ENCODE data around the gene FBRSL1.
A peak's percentile ranks its signal among the peaks of the same experiment; 100 is the strongest.

The FBRSL1 gene

DNA sequence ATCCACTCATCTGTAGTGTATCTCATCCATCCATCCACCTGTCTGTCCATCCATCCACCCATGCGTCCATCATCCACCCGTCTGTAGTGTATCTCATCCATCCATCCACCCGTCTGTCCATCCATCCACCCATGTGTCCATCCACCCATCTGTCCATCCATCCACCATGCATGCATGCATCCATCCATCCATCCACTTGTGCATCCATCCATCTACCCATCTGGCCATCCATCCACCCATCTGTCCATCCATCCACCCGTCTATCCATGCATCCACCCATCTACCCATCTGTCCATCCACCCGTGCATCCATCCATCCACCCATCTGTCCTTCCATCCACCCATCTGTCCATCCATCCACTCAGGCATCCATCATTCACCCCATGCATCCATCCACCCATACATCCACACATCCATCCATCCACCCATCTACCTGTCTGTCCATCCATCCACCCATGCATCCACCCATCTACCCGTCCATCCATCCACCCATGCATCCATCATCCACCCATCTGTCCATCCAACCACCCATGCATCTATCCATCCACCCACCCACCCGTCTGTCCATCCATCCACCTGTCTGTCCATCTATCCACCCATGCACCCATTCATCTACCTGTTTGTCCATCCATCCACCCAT is 28.5 kb downstream of the FBRSL1 start:
- DNase-seq (ENCODE audit: extremely low spot score, insufficient read length, low read depth) (no peak), FAIRE-seq (no peak)

DNA sequence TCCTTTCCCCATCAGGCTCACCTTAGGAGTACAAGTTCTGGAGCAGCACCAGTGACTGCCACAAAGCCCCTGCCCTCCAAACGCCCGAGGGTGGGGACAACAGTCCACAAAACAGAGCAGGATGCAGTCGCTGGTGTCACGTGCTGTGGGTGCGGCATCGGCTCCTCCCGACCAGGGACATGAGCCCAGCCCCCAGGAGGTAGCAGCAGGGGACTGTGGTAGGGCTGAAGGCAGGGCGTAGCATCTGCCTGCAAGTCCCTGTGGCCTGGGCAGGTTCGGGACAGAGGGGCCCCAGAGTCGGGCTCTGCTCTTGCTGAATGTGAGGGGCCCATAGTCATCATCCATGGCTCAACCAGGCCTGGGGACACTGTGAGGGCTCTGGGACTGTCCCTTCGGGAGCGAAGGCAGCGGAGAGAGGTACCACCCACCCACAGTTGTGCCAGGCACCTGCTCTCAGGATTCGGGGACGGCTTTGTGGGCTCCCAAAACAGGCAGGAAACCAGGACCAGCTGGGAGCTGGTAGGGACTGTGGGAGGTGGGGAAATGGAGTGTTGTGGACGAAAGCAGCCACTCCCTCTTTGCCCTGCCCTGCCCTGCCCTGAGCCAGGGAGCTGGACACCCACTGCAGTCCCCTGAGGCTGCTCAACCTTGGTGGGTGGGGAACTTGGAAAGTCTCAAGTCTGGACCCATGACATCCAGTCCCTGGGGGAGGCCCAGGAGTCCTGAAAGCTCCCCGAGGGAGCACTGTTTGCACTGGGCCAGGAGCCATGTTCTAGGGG is 30.7 kb downstream of the FBRSL1 start:
- FAIRE-seq (no peak), DNase-seq (ENCODE audit: extremely low spot score, insufficient read length, low read depth) (no peak)

DNA sequence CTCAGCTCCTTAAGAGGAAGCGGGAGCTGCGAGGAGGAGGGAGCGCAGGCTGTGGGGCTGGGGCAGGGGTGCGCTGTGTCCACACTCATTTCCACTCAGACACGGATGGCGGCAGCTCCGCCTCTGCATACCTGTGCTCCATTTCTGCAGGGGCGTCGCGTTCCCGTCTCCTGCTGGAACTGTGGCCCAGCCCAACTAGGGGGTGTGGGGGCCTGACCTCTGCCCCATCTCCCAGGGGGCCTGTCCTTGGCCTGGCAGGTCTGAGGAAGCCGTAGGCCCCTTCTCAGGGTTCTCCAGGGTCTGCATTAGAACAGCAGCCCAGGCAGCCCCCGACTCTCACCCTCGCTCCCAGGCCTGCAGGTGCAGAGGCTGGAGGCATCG is 31.2 kb downstream of the FBRSL1 start:
- FAIRE-seq (no peak), DNase-seq (ENCODE audit: extremely low spot score, insufficient read length, low read depth) (no peak)

DNA sequence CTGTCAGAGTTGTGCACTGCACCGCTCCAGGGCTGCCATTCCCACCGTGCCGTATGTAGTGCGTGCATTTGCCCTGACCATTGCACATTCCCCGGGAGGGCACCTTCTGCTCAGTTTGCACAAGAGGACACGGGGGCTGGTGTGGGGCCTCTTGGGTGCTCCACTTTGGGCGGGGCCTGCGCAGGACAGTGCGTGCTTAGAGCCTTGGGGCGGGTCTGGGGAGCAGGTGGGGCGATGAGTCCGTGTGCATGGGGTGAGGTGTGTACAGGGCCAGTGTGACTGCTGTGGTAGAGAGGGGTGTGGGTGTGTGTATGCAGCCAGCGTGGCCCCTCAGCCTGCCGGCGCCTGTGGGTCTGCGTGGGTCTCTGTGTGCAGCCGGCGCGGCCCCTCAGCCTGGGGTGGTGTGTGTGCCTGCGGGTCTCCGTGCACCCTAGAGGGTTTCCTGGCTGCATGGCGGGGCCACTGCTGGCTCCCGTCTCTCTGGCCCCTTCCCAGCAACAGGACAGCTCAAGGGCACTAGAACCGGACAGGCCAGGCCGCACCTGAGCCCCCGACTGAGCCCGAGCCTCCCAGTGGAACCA is 31.9 kb downstream of the FBRSL1 start:
- no peak for FAIRE-seq

DNA sequence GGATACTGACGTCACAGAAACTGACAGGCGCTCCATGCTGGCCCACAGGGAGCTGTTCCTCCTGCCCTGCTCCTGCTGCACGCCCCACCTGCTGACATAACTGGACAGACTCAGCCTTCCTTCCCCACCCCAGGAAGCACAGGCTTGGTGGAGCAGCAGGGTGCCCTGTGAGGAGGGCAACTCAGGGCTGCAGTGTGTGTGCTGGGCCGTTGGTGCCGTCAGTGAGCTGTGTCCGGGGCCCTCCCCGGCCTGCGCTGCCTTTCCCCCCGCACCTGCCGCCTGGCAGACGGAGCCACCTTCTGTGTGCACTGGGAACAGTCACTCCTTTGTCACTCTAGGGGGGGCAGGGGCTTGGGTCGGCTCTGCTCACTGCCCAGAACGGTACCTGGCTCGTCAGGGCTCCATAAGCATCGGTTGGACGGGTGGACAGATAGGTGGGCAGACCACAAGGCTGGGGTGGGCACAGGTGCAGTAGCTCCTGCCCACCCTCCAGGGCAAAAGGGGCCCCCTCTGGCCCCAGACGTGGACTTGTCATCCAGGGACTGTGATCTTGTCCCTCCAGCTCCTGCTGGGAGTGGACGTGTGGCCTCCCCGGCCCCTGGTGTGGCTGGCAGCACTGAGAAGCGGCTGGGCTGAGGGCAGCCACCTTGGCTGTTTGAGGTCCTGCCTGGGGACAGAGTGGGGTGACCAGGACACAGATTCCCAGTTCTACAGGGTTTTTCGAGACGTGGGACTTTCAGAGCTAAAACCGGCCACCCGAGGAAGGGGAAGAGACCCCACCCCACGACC is 32.8 kb downstream of the FBRSL1 start:
- no peak for DNase-seq (ENCODE audit: extremely low spot score, insufficient read length, low read depth)
- FAIRE-seq: no peak

More for the DNA sequence above, 31.9 kb downstream of the FBRSL1 start:
- no peak for DNase-seq (ENCODE audit: extremely low spot score, insufficient read length, low read depth)

DNA sequence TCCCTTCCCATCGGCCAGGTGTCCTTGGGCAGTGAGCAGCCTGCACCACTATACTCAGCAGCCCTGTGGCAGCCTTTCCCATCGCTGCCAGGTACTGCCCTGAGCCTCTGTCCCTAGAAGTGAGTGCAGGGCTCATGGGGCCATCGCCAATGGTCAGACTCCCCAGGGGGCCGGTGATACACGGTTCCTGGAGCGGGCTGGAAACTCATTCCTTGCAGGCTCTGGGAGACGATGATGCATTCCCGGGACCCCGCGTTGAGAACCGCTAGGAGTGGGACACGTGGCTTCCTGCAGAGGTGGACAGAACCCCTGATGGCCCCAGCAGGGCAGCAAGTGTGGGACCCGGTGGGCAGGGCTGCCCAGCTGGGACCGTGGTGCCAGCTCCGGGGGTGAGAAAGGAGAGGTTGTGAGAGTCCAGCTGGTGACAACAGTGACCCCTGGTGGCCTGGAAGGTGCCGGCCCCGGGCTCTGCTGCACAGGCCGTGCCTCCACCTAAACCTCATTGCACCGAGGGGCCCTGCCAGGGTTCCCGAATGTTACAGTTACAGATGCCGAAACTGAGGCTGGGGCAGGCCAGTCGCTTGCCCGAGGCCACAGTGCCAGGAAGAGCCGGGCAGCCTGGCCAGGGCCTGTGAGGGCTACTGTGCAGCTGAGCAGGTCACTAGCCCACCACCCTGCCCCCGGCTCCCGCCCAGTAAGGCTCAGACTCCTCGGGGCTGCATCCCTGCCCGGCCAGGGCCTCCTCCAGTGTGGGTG is 33.8 kb downstream of the FBRSL1 start:
- peak; percentile 78 for FAIRE-seq
- DNase-seq (ENCODE audit: extremely low spot score, insufficient read length, low read depth): peak; percentile 76

DNA sequence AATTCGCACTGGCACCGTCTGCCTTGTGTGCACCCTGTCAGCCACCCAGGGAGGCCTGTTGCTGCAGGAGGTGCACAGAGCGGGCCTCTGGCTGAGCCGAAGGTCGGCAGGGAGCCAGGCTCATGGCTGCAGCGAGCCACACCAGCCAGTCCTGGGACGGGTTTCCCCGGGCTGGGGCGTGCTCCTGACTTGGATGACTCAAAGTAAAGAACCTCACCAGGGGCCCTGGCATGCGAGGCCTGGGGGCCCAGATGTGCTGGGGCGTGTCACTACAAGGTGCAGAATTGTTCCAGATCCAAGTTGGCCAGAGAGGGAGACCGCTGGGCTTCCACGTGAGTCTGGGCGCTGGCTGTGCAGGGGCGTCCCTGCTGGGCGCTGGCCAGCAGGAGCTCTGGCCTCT is 34.5 kb downstream of the FBRSL1 start:
- DNase-seq (ENCODE audit: extremely low spot score, insufficient read length, low read depth): no peak

DNA sequence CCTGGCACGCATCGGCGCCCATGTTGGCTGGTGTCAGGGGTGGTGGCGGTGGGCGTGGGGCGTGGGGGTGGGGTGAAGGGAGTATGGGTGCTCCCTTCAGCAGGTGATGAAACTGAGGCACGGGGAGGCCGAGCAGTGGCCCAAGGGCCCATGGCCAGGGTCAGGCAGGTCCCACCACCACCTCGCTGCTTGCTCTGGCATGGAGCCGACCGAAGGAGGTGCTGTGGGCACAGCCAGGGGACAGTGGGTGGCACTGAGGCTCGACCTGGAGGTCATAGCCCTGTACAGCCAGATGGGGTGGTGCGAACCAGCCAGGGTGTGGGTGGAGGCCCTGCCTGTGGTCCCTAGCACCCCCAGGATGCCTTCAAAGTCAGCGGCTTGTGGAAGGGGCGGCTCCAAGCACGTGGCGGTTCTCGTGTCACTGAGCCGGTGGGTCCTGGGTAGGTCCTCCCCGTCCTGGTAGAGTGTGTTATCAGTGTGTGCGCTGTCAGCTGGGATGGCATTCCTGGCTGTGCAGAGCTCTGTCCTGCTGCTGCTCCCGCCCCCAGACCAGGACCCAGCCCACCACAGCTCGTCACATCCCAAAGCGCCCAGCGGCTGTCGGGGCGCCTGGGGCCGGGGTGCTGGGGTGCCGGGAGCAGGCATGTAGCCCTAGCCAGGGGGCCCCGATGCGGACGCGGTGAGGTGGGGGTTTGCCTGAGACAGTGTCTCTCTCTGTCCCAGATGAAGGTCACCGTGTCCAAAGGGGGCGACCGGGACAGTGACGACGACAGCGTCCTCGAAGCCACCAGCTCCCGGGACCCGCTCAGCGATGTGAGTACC is 35.3 kb downstream of the FBRSL1 start:
- DNase-seq (ENCODE audit: extremely low spot score, insufficient read length, low read depth) (no peak), FAIRE-seq (no peak)

More for the DNA sequence above, 34.5 kb downstream of the FBRSL1 start:
- no peak for FAIRE-seq

DNA sequence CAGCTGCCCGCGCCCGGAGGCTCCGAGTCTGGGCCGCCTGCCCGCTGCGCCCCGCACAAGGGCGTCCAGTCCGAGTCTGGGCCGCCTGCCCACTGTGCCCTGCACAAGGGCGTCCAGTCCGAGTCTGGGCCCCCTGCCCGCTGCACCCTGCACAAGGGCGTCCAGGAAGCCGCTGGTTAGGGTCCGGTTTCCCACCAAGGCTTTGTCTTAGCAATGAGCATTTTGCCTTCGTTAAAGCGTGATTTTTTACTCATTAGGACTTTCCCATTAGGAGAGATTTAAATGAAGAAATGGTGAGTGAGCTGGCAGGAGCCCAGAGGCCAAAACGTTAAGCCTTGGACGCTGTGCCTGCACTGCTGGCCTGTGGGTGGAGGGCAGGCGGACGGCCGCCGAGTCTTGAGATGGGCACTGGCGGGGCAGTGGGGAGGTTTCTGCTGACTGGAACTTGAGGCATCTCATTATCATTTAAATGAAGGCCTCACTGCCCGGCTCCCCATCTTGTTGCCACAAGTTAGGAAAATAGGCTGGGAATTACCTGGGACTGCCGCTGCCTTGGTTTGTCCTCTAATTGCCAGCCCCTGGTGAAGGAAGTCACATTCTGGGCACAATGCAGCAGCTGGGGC is 36.0 kb downstream of the FBRSL1 start:
- no peak for DNase-seq (ENCODE audit: extremely low spot score, insufficient read length, low read depth)
- no peak for FAIRE-seq

DNA sequence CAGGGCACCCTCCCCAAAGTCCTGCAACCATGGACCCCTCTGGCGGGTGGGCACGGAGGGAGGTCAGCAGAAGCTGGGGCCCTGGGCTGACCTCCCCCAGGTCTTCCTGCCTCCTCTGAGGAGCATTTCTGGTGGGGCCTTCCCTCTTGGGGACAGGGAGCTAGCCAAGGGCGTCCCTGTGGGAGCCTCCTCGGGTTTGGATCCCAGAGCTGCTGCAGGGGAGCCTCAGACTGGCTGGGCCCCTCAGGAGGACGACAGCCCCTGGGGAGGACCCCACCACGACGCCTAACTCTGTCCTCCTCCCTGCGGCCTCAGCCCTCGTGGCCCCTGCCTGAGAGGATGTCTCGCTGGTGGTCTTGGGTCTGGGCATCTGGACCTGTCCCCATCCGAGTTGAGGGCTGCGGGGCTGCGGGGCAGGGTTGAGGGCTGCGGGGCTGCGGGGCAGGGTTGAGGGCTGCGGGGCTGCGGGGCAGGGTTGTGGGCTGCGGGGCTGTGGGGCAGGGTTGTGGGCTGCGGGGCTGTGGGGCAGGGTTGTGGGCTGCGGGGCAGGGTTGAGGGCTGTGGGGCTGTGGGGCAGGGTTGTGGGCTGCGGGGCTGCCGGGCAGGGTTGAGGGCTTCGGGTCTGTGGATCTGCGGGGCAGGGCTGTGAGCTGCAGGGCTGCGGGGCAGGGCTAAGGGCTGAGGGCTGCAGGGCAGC is 37.4 kb downstream of the FBRSL1 start:
- FAIRE-seq (no peak), DNase-seq (ENCODE audit: extremely low spot score, insufficient read length, low read depth) (no peak)

DNA sequence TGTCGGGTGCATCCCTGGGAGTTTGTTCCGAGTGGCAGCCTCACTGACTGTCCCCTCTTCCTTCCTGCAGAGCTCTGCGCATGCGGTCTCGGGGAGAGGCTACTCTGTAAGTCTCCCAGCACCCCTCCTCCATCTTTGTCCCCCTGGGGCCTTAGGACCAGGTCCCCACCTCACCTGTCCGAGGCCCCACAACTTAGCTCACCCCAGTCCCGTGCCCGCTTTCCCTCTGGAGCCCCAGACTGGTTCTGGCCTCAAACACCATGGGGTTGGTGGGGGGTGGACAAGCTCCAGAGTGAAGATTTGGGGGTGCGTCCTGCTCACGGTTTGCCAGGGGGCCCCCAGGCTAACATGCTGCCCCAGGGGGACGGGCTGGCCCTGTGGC is 37.9 kb downstream of the FBRSL1 start:
- no peak for DNase-seq (ENCODE audit: extremely low spot score, insufficient read length, low read depth)
- no peak for FAIRE-seq

DNA sequence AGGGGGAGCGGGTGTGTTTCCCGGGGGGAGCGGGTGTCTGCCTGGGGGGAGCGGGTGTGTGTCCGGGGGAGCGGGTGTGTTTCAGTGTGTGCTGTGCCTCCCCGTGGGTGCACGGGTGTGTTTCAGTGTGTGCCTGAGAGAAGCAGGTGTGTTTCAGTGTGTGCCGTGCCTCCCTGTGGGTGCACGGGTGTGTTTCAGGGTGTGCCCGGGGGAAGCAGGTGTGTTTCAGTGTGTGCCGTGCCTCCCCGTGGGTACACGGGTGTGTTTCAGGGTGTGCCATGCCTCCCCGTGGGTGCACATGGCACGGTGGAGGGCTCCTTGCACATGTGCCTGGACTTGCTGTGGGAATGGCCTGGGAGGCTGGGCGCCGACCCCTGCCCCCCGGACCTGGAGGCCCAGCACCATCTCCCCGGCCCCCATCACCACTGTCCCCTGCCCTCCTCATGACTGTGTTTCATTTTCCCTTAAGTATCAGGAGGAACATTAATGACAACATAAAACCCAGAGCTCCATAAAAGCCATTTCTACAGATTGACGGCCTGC is 38.7 kb downstream of the FBRSL1 start:
- no peak for FAIRE-seq
- no peak for DNase-seq (ENCODE audit: extremely low spot score, insufficient read length, low read depth)

DNA sequence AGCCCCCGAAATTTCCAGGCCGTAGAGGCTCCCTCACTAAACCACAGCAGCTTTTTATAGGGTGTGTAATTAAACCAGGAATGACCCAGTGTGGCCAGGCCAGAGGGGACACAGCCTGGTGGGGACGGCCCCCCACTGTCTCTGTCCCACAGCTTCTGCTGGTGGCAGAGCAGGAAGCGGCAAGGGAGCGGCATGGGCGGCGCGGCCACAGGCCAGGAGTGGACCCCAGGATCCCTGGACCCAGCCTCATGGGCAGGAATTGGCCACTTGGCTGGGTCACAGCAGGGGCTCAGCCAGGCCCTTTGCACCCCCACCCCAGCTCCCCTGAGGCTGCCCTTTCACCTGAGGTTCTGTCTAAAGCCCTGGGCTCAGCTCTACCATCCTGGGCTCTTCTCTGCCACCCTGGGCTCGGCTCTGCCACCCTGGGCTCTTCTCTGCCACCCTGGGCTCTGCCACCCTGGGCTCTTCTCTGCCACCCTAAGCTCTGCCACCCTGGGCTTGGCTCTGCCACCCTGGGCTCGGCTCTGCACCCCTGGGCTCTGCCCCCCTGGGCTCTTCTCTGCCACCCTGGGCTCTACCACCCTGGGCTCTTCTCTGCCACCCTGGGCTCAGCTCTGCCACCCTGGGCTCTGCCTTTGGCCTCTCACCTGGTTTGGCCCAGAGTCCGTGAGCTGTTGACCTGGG is 39.3 kb downstream of the FBRSL1 start:
- FAIRE-seq (no peak), DNase-seq (ENCODE audit: extremely low spot score, insufficient read length, low read depth) (no peak)

DNA sequence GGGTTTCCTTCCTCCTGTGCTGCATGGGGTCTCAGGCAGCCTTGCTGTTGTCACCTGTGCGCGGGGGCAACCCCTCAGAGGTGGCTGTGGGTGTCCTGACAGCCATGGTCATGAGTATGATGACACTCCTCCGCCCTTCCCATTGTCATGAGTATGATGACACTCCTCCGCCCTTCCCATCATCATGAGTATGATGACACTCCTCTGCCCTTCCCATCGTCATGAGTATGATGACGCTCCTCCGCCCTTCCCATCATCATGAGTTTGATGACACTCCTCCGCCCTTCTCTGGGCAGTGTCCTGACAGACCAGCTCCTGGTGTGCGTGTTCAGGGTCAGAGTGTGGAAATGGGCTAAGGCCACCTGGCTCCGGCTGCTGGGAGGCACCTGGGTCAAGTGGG is 40.0 kb downstream of the FBRSL1 start:
- DNase-seq (ENCODE audit: extremely low spot score, insufficient read length, low read depth) (no peak), FAIRE-seq (no peak)

DNA sequence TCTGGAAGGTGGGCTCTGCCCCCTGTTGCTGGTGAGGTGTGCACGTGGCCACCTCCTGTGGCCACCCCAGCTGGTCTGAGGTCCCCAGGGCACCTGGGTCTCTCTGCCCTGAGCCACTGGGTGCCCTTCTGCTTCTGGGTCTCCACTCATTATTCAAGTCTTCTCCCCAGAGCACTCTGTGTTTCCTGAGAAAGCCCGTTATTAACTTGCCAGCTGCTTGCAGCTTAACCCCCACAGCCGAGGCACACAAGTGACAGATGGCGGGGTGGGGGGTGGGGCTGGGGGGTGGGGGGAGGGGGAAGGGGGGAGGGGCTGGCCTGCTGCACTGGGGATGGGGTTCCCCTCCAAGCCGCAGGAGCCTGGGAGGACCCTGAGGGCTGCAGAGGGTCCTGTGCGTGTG is 40.5 kb downstream of the FBRSL1 start:
- FAIRE-seq (no peak), DNase-seq (ENCODE audit: extremely low spot score, insufficient read length, low read depth) (no peak)

DNA sequence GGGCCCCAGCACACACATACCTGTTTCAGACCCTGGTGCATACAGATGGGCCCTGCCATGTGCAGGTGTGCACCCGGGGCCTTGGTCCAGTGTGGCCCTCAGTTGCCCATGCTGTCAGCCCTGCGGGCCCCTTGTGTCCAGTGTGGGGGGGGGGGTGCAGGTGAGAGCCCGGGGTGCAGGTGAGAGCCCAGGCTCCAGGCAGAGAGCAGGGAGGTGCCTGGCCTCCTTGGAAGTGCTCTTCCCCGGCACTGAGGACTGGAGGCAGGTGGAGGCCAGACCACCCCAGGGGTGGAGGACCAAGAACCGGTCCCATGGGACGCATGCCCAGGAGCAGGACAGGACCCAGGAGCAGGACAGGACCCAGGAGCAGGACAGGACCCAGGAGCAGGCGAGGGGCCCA is 40.9 kb downstream of the FBRSL1 start:
- no peak for FAIRE-seq
- DNase-seq (ENCODE audit: extremely low spot score, insufficient read length, low read depth): no peak
